ENCODE results near the gene JAK3. TPM values are rescaled to one million over a fixed set of nuclear protein-coding genes. Genes with fewer than 3 reads are reported as not detected.
A peak's percentile ranks its signal among the peaks of the same experiment; 100 is the strongest.

The JAK3 gene
- polyA plus RNA-seq, 4 donors = 2.3 to 4.4 (median 3.3) TPM

DNA sequence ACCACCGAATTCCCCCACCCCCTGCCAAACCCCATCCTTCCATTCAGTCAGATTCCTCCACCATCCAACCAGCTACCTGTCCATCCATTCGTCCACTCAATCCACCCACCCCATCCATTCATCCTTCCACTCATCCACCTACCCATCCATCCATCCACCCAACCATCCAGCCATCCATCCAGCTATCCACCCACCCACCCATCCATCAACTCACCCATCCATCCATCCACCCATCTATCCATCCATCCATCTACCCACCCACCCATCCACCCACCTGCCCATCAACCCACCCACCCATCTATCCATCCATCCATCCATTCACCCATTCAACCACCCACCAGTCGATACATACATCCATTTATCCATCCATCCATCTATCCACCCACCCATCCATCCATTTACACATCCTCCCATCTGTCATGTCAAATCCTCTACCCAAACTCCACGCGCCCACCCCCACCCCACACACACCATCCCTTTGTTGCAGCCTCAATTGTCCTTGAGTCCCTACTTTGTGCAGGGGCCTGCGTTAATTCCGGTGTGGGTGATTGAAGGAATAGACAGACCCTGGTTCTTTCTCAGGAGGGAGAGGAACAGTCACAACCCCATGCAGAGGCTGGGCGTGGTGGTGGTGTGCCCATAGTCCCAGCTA is 18.7 kb upstream of the JAK3 start:
- no peak for DNase-seq (ENCODE audit: low read depth in 4 of 4, low spot score in 3 of 4)

DNA sequence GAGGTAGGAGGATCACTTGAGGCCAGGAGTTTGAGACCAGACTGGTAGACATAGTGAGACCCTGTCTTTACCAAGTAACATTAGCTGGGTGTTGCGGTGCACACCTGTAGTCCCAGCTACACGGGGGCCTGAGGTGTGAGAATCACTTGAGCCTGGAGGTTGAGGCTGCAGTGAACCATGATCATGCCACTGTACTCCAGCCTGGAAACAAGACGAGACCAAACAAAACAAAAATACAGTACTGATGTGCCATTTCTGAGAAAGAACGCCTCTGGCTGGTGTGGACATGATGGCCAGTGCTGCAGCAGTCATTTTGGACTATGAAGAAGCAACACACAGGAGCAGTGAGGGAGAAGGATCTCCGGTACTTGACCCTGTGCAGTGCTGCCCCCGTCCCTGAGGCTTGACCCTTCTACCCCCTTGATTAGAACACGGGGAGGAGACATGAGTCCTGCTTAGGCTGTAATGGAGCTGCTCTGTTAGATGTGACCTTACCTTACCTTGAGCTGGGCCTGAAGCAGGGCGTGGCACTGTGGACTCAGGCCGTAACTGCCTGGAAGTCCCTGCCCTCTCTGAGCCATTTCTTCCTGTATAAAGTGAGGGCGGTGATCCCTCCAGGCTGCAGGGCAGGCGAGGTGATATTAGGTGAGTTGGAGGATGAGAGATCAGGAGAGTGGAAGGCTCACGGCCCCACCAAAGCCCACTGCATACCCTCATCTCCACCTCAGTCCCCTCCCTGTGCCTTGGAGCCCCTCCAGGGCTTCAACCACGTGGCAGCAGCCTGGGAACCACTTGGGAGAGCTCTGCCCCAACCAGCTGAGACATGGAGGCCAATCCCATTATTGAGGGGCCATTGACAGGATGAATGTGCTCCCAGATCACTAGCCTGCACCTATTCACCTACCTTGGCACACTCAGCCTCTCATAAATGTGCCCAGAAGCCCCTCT is 17.9 kb upstream of the JAK3 start:
- no peak for DNase-seq (ENCODE audit: low read depth in 4 of 4, low spot score in 3 of 4)

DNA sequence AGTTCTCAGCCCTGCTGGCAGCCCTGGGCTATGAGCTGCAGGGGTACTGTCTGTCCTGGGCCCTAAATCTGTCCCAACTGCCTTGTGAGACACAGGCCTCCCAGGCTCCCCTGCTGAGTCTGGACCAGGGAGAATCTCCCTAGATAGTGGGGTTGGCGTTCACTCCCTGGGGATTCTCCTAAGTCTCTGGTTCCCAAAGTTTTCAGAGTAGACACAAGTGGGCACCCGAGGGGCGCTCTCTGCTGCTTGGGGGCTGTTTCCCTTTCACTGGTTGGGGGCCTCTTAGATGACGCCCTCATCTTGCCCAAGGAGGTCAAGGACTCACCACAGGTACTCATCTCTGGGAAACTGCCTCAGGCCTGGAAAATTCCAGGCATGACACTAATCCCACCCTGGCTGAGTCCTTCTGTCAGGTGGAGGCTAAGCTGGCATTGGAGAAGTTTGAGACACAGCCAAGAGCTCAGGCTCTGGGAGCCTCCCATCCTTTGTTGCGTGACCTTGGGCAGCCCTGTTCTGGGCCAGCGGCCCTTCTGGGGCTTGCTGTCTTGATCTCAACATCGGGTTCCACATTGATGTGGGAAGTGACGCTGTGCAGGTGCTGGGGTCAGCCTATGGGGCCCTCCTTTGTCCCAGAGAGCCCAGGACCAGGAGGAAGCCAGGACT is 15.9 kb upstream of the JAK3 start:
- no peak for DNase-seq (ENCODE audit: low read depth in 4 of 4, low spot score in 3 of 4)

DNA sequence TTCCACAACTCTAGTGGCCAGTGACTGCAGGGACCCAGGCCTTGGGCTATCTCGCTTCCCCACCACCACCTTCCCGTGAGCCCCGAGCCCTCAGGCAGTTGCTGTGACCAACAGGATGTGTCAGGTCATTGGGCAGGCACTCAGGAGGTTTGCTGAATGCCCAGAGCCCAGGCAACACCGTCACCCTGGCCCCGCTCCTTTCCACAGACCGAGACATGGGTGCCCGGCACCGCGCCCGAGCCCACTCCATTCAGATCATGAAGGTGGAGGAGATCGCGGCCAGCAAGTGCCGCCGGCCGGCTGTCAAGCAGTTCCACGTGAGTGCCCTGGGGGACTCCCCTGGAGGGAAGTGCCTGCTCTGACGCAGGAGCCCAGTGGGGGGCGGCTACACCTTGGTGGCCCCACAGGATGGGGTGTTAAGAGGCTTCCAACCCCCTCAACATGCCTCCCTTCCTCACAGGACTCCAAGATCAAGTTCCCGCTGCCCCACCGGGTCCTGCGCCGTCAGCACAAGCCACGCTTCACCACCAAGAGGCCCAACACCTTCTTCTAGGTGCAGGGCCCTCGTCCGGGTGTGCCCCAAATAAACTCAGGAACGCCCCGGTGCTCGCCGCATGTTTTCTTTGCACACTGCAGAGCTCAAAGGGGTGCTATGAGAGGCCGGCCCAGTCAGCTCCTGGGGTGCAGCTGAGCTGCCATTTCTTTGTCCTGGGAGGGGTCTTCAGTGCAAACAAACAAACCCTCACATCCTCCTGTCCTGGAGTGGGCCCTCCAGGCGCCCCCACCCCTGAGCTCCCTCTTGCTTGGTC is 15.1 kb upstream of the JAK3 start:
- DNase-seq (ENCODE audit: low read depth in 4 of 4, low spot score in 3 of 4) = no peak

DNA sequence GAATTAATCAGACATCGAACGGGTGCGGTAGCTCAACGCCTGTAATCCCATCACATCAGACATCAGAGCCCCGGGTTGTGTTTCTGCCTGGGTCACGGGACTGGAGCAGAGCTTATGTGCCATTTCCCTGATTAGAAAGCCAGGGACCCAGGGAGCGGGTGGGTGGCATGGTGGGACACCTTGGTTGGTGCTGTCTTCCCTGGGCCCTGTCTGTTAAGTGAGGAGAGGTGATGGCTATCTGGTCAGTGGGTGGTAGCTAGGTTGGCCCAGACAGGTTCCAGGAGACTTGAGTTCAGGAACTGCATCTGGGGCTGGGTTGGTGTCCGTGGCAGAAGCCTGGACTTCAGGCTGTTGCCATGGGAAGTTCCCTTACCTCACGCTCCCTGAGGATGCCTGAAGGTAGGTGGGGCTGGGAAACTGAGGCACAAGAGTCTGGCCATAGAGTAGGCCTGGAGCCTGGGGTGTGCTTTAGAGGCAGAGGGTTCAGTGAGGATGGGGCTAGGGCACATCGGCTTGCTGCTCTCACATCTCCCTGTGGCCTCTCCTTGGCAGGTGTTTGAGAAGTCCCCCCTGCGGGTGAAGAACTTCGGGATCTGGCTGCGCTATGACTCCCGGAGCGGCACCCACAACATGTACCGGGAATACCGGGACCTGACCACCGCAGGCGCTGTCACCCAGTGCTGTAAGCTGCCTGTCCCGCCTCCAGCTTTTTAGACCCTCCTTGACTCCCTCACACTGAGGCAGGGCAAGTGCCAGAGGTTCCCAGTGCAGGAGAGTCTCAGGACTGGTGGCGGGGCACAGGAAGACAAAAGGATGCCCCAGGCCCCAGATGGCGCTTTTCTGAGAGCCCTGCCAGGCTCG is 14.0 kb upstream of the JAK3 start:
- no peak for DNase-seq (ENCODE audit: low read depth in 4 of 4, low spot score in 3 of 4)

DNA sequence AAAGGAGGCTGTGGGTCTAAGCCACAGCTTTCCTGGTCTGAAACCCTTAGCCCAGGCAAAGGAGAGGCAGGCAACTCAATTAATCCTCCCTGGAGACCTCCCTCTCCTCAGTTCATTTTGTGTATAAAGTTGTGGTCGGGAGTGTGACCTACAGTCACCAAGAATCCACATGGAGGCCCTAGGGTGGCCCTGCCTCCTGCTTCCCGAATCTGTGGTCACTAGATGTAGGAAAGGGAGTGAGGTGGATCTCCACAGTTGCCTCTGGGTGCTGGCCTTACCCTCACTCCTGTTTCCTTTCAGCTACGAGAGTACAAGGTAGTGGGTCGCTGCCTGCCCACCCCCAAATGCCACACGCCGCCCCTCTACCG is 13.2 kb upstream of the JAK3 start:
- no peak for DNase-seq (ENCODE audit: low read depth in 4 of 4, low spot score in 3 of 4)

DNA sequence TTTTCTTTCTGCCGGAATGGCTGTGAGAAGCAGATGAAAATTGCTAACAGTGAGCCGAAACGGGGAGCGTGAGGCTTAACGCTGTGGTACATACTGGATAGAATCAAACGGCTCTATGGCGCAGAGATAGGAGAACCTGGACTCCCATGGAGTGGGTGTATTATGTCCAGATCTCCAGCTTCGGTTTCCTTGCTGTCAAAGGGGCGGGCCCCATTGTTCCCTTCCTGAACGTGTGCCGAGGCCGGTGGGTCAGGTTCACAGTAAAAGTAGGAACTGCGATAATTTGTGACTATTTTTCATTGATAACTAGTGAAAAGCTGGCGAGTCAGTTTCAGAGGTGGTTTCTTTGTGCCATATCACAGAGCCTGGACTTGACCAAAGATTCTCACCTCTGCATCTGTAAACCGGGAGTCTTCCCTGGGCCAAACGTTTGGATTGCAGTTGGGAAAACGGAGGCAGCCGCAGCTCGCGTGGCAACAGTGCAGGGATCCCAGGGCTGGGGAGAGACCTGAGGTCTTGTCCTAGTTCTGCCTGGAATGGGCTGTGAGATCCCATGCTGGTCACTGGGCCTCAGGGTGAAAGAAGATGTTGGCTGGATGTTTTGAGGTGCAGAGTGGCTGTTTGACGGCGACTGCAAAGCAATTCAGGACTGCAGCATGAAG is 12.7 kb upstream of the JAK3 start:
- DNase-seq (ENCODE audit: low read depth in 4 of 4, low spot score in 3 of 4) = no peak

DNA sequence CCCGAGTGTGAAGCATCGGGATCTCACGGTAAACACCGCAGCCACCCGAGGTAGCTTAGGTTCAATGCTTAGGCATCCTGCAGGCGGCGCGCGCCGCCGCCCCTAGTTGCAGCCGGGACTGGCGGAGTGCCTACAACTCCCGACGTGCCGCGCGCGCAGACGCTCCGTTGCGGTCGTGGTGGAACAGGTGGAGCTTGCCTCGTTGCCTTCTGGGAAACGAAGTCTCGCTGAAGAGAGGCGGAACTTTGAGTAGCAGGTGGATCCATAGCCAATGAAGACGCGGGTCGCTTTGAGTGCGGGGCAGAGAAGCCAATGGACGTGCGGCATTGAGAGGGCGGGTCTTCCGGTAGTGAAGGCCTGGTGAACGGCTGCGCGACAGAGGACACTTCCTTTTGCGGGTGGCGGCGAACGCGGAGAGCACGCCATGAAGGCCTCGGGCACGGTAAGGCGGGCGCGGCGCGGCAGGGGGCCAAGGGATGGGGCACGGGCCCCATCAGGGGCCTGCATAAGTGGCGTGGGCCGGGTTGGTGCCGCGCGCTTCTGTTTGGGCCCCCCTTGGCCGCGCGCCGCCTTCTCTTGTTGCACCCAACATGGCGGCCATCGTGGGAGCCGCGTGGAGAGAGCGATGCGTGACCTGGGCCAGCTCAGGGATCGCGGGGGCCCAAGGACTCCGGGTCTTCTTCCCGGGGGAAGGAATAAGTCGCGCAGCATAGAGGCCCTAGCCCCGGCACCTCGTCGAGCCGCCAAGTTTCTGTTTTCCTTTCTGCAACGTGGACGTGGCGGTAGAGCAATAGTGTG is 11.9 kb upstream of the JAK3 start, which contains the start of gene RPL18A:
Gene RPL18A, plus strand, starts transcription at position 378 of the 798 bp plus-strand sequence. Its CDS starts 47 bp downstream, at position 425.
- DNase-seq (ENCODE audit: low read depth in 4 of 4, low spot score in 3 of 4) = peak; percentile 98 to 99 (median 98)

DNA sequence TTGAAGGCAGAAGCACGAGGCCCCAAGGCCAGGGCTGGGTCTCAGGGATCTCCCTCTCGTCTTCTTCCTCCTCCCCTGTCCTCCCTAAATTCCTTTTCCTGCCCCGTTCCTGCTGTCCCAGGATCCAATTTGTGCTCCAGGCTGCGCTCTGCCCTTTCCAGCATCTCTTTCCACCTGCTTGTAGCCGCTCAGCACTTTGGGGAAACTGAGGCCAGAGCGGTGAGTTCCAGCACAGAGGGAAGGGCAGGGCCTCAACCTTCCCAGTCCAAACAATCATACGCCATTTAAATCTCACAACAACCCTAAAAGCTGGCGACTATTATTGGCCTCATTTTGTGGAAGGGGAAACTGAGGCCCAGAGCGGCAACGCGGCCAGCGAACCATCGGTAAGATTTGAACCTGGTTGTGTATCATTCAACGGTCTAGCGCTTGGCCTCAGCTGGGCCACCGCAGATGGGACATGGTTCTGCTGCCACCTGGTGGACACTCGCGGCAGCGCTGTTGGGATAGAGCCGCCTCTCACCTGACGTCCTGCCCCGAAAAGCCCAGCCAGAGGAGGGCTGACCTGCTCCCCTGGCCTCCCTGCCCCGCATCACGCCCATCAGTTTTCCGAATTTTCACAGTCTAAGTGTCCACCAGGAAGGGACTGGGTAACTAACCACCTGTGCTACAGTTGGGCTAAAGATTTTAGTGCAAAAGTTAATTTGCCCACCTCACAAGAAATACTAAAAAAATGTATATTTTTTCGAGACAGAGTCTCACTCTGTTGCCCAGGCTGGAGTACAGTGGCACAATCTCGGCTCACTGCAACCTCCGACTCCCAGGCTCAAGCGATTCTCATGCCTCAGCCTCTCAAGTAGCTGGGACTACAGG is 7.7 kb upstream of the JAK3 start:
- DNase-seq (ENCODE audit: low read depth in 4 of 4, low spot score in 3 of 4) = peak in 3 of 4 donors; percentile 29 to 58 (median 56)

DNA sequence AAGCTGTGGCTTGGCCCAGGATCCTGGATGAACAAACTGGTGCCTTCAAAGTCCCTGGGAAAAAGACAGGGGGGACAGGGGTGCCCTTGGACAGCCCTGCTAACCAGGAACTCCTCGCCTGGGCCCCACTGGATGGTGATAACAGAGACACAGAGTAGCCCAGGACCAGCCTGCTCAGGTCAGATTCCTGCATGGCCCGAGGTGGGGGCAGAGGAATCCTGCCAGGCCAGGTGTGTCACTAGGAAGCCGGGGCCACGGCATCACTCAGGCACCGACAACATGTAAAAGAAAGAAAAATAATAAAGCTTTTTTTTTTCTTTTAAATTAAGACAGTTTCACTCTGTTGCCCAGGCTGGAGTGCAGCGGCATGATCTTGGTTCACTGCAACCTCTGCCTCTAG is 6.3 kb upstream of the JAK3 start:
- no peak for DNase-seq (ENCODE audit: low read depth in 4 of 4, low spot score in 3 of 4)

DNA sequence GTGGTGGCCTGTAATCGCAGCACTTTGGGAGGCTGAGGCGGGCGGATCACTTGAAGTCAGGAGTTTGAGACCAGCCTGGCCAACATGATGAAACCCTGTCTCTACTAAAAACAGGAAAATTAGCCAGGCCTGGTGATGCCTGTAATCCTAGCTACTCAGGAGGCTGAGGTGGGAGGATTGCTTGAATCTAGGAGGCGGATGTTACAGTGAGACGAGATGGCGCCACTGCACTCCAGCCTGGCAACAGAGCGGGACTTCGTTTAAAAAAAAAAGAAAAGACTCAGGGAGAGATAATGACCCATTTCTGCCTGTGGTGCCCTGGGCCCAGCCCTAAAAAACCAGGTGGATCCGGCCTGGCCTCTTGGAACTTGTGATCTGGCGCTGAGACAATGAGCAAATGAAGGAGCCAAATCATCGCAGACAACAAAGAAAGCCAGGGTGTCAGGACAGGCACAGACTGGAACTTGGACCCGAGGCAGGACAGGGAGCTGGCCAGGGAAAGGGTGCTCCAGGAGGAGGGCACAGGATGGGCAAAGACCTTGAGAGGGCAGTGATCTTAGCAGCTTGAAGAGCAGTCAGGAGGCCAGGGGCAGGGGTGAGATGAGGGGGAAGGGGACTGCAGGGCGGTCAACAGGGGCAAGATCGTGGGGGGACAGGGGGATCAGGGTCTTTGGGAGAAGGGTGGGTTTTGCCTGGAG is 962 bp upstream of the JAK3 start:
- DNase-seq (ENCODE audit: low read depth in 4 of 4, low spot score in 3 of 4) = no peak

DNA sequence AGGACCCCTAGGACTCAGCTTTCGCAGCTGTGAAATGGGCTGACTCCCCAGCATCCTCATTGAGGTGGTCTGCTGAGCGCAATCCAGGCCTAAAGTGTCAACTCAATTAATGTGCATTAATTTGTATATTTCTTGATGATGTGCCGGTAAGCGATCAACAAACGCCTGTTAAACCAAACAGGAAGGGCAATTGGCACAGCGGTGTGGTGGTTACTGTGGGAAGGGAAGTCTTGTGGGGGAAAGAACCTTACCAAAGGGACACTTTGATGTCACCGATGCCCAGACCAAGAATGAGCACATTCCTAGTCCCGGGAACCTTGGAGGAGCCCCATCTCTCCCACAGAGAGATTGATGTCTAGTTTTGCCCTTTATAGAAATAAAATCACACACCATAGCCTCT is 1.6 kb downstream of the JAK3 start:
- no peak for DNase-seq (ENCODE audit: low read depth in 4 of 4, low spot score in 3 of 4)

DNA sequence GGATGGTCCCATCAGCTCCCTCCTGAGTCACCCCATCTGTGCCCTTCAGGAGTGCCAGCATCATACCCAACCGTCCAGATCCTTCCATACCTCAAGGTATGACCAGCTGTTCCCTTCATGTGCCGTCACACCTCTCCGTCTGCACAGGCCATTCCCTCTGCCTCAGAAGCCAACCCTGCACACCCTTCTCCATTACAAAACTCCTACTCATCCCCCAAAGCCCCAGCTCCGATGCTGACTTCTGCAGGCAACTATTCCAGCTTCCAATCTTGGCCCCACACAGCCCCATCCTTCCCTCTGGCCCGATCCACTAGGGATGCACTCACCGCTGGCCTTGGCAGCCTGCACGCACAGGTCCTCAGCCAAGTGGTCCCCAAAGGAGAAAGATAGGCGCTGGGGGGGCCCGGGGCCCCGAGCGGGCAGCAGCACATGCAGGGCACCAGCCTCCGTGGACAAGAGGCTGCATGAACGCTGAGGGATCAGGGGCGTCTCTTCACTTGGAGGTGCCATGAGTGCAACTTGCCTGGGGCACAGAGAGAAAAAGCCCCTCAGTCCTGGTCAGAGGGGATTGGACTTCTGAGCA is 3.8 kb downstream of the JAK3 start:
- no peak for DNase-seq (ENCODE audit: low read depth in 4 of 4, low spot score in 3 of 4)

DNA sequence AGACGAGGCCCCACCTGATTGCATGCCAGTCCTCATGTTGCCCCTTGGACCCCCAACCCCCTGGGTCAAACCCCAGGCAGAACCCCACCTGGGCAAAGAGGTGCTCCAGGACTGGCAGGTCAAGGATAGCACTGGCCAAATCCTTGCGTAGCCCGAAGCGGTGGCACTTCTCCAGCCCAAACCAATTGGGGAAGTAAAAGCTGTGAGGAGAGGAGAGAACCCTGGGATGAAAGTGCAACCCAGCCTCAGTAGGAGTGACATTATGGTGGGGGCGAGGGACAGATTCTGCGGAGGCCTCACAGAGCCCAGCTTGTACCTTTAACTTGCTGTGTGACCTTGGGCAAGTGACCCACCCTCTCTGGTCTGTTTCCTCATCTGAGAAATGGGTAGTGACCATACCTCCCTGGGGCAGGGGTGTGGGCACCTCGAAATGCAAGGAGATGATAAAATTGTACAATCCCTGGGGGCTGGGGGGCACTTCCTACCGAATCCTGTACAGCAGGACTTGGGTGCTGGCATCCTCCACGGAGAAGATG is 4.4 kb downstream of the JAK3 start:
- DNase-seq (ENCODE audit: low read depth in 4 of 4, low spot score in 3 of 4) = no peak

DNA sequence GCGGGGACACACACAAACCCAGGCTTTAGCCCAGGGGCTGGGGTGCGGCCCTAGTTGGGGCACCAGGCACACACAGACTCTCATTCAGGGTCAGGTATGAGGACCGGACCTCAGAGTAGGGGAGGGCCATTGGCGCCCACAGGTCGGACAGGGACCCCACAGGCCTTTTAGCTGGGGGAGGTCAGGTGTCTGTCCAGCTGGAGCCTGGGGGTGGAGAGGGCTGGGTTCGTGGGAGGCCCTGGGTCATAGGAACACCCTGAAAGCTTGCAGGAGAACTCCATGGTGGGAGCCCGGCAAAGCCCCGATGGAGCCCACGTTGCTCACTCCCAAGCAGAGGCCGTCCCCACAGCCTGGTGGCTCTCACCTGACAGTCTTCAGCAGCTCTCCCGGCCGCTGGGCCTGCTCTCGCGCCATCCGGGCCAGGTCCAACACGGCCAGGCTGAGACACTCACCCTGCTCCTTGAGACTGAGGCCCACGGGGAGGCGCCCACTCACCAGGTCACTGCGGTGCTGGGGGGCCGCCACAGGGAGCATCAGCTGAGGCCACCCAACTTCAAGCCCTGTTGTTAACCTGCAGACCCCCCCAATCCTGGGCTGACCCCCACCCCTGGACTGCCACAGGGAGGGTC is 5.0 kb downstream of the JAK3 start:
- DNase-seq (ENCODE audit: low read depth in 4 of 4, low spot score in 3 of 4) = no peak
